ENCODE results near the gene LANCL2. TPM values are rescaled to one million over a fixed set of nuclear protein-coding genes. Genes with fewer than 3 reads are reported as not detected.

Gene LANCL2
- total and polyA plus RNA-seq, 8 donors, result 9.5 to 24.9 (median 20.8) TPM

GRCh38 chr7:55437375-55437774 is 72.2 kb downstream of the LANCL2 start:
- no peaks in the 10 kb centered on the region for H3K27me3 ChIP-seq
- no peak overlapping the region for H3K27ac ChIP-seq
- TF ChIP-seq CTCF (IDR thresholded peaks at IDR 0.05), result no peak
- DNase-seq (no peak), ATAC-seq (no peak)
- no peaks in the 10 kb centered on the region for H3K36me3 ChIP-seq
- H3K4me3 ChIP-seq, result no peak overlapping the region
- H3K4me1 ChIP-seq, result no peaks in the 10 kb centered on the region
- no peaks in the 10 kb centered on the region for H3K9me3 ChIP-seq
- intact Hi-C loops (cut with DNase I), result no loop called here

GRCh38 chr7:55438085-55438756 is 73.1 kb downstream of the LANCL2 start:
- H3K27me3 ChIP-seq, result no peaks in the 10 kb centered on the region
- H3K9me3 ChIP-seq, result no peaks in the 10 kb centered on the region
- TF ChIP-seq CTCF (IDR thresholded peaks at IDR 0.05), result no peak
- peak; percentile 91 for ATAC-seq
- H3K4me1 ChIP-seq, result no peaks in the 10 kb centered on the region
- no peak overlapping the region for H3K27ac ChIP-seq
- no peak overlapping the region for H3K4me3 ChIP-seq
- H3K36me3 ChIP-seq, result no peaks in the 10 kb centered on the region
- intact Hi-C loops (cut with DNase I), result no loop called here
- peak in 1 of 4 donors; percentile 46 for DNase-seq

GRCh38 chr7:55438757-55439525 is 73.8 kb downstream of the LANCL2 start:
- Histone ChIP-seq H3K36me3 (no peaks in the 10 kb centered on the region), H3K27ac (no peak overlapping the region), H3K4me1 (no peaks in the 10 kb centered on the region), H3K9me3 (no peaks in the 10 kb centered on the region), H3K4me3 (no peak overlapping the region), H3K27me3 (no peaks in the 10 kb centered on the region)
- DNase-seq, result peak in 1 of 4 donors; percentile 85
- intact Hi-C loops (cut with DNase I), result no loop called here
- peak; percentile 75 for ATAC-seq
- no peak for TF ChIP-seq CTCF (IDR thresholded peaks at IDR 0.05)

- DNase-seq, result peak in 1 of 4 donors; percentile 77
- H3K27ac ChIP-seq, result no peak overlapping the region
- no peaks in the 10 kb centered on the region for H3K4me1 ChIP-seq
- no peak for TF ChIP-seq CTCF (IDR thresholded peaks at IDR 0.05)
- intact Hi-C loops (cut with DNase I), result no loop called here
- no peaks in the 10 kb centered on the region for H3K27me3 ChIP-seq
- H3K4me3 ChIP-seq, result no peak overlapping the region
- H3K36me3 ChIP-seq, result no peaks in the 10 kb centered on the region
- ATAC-seq, result no peak
- no peaks in the 10 kb centered on the region for H3K9me3 ChIP-seq
These were observed 74.5 kb downstream of the LANCL2 start for GRCh38 chr7:55439627-55440026.

- Histone ChIP-seq H3K27ac (no peak overlapping the region), H3K9me3 (no peaks in the 10 kb centered on the region), H3K36me3 (no peaks in the 10 kb centered on the region), H3K4me3 (no peak overlapping the region), H3K4me1 (no peaks in the 10 kb centered on the region), H3K27me3 (no peaks in the 10 kb centered on the region)
- ATAC-seq (no peak), DNase-seq (peak in 1 of 4 donors; percentile 62)
- no peak for TF ChIP-seq CTCF (IDR thresholded peaks at IDR 0.05)
- intact Hi-C loops (cut with DNase I), result no loop called here
These were observed 75.0 kb downstream of the LANCL2 start for GRCh38 chr7:55440040-55440690.
